ENCODE results near the gene ZCCHC24. TPM values are rescaled to one million over a fixed set of nuclear protein-coding genes. Genes with fewer than 3 reads are reported as not detected.
A peak's percentile ranks its signal among the peaks of the same experiment; 100 is the strongest.

ZCCHC24 gene
- total RNA-seq, 1 donor, result 4.0 TPM

- H3K9me3 ChIP-seq (ENCODE audit: low read depth, low read length), result no peaks in the 10 kb centered on the region
- peaks cover 25% of the 10 kb centered on the region for H3K4me1 ChIP-seq (ENCODE audit: insufficient read depth, low read length)
- H3K4me3 ChIP-seq (ENCODE audit: low read length), result no peak overlapping the region
- no peaks in the 10 kb centered on the region for H3K27me3 ChIP-seq (ENCODE audit: insufficient read depth, low read length)
These were observed 85.5 kb downstream of the ZCCHC24 start for GRCh38 chr10:79359816-79360498.

- no peaks in the 10 kb centered on the region for H3K27me3 ChIP-seq (ENCODE audit: insufficient read depth, low read length)
- peaks cover 36% of the 10 kb centered on the region for H3K4me1 ChIP-seq (ENCODE audit: insufficient read depth, low read length)
- H3K9me3 ChIP-seq (ENCODE audit: low read depth, low read length), result no peaks in the 10 kb centered on the region
- no peak overlapping the region for H3K4me3 ChIP-seq (ENCODE audit: low read length)
These were observed 86.6 kb downstream of the ZCCHC24 start for GRCh38 chr10:79358811-79359210.

DNA sequence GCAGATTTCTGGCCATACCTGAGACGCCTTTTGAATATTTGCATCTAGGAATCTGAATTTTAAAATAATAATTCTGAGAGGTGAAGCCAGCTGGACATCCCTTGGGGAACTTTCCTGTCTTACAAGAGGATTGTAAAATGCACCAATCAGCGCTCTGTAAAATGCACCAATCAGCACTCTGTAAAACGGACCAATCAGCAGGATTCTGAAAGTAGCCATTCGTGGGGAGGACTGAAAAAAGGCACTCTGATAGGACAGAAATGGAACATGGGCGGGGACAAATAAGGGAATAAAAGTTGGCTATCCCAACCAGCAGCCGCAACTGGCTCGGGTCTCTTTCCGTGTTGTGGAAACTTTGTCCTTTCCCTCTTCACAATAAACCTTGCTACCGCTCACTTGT, 88.2 kb downstream of the ZCCHC24 start:
- Histone ChIP-seq H3K4me3 (ENCODE audit: low read length) (no peak overlapping the region), H3K9me3 (ENCODE audit: low read depth, low read length) (no peaks in the 10 kb centered on the region), H3K4me1 (ENCODE audit: insufficient read depth, low read length) (peaks cover 53% of the 10 kb centered on the region), H3K27me3 (ENCODE audit: insufficient read depth, low read length) (no peaks in the 10 kb centered on the region)

DNA sequence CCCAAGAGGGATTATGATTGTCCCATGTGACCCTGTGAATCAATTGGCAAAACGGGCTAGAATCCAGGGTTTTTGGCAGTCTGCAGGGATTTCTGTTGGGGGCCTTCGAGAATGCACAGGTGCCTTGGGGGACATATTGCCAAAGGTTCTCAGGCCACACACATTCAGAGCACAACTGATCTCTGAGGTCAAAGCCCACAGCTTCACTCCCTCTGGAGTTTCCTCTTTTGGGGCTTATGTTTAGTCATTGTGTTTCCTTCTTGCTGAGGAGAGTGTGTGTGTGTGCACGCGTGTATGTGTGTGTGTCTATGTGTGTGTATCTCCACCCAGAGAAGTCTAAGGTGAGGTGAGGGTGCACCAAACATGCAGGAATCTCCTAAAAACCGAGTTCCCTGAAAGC, 89.3 kb downstream of the ZCCHC24 start:
- Histone ChIP-seq H3K27me3 (ENCODE audit: insufficient read depth, low read length) (no peaks in the 10 kb centered on the region), H3K4me1 (ENCODE audit: insufficient read depth, low read length) (peaks cover 62% of the 10 kb centered on the region), H3K9me3 (ENCODE audit: low read depth, low read length) (no peaks in the 10 kb centered on the region), H3K4me3 (ENCODE audit: low read length) (no peak overlapping the region)

- H3K4me1 ChIP-seq (ENCODE audit: insufficient read depth, low read length), result peaks cover 67% of the 10 kb centered on the region
These were observed 89.9 kb downstream of the ZCCHC24 start for GRCh38 chr10:79355420-79356017.

DNA sequence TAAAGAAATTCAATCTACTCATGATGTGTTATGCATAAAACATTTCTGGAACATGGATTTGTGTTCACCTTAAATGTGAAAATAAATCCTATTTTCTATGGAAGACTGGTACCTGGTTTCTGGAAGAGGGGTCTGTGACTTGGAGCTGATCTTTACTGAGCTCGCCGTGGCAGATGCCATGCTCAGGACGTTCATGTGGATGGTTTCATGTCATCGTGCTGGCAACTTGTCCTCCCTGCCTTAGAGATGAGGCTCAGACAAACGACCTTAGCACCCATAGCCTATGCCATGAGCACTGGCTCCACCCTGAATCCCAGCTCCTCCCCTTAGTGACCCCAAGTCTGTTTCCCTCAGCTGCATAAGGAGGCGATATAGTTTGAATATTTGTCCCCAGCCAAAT, 90.8 kb downstream of the ZCCHC24 start:
- Histone ChIP-seq H3K4me3 (ENCODE audit: low read length) (no peak overlapping the region), H3K27me3 (ENCODE audit: insufficient read depth, low read length) (no peaks in the 10 kb centered on the region), H3K4me1 (ENCODE audit: insufficient read depth, low read length) (peaks cover 69% of the 10 kb centered on the region), H3K9me3 (ENCODE audit: low read depth, low read length) (no peaks in the 10 kb centered on the region)

More at GRCh38 chr10:79355420-79356017, 89.9 kb downstream of the ZCCHC24 start:
- no peak overlapping the region for H3K4me3 ChIP-seq (ENCODE audit: low read length)
- no peaks in the 10 kb centered on the region for H3K27me3 ChIP-seq (ENCODE audit: insufficient read depth, low read length)
- H3K9me3 ChIP-seq (ENCODE audit: low read depth, low read length), result no peaks in the 10 kb centered on the region

- Histone ChIP-seq H3K4me3 (ENCODE audit: low read length) (no peak overlapping the region), H3K4me1 (ENCODE audit: insufficient read depth, low read length) (peaks cover 72% of the 10 kb centered on the region), H3K9me3 (ENCODE audit: low read depth, low read length) (no peaks in the 10 kb centered on the region), H3K27me3 (ENCODE audit: insufficient read depth, low read length) (no peaks in the 10 kb centered on the region)
These were observed 91.3 kb downstream of the ZCCHC24 start for GRCh38 chr10:79354141-79354540.

DNA sequence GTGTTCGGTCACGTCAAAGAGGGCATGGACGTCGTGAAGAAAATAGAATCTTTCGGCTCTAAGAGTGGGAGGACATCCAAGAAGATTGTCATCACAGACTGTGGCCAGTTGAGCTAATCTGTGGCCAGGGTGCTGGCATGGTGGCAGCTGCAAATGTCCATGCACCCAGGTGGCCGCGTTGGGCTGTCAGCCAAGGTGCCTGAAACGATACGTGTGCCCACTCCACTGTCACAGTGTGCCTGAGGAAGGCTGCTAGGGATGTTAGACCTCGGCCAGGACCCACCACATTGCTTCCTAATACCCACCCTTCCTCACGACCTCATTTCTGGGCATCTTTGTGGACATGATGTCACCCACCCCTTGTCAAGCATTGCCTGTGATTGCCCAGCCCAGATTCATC, 91.7 kb downstream of the ZCCHC24 start:
- H3K27me3 ChIP-seq (ENCODE audit: insufficient read depth, low read length), result no peaks in the 10 kb centered on the region
- no peak overlapping the region for H3K4me3 ChIP-seq (ENCODE audit: low read length)
- H3K4me1 ChIP-seq (ENCODE audit: insufficient read depth, low read length), result peaks cover 76% of the 10 kb centered on the region
- H3K9me3 ChIP-seq (ENCODE audit: low read depth, low read length), result no peaks in the 10 kb centered on the region

- Histone ChIP-seq H3K9me3 (ENCODE audit: low read depth, low read length) (no peaks in the 10 kb centered on the region), H3K4me1 (ENCODE audit: insufficient read depth, low read length) (peaks cover 84% of the 10 kb centered on the region), H3K27me3 (ENCODE audit: insufficient read depth, low read length) (no peaks in the 10 kb centered on the region), H3K4me3 (ENCODE audit: low read length) (no peak overlapping the region)
These were observed 92.4 kb downstream of the ZCCHC24 start for GRCh38 chr10:79353000-79353406.

DNA sequence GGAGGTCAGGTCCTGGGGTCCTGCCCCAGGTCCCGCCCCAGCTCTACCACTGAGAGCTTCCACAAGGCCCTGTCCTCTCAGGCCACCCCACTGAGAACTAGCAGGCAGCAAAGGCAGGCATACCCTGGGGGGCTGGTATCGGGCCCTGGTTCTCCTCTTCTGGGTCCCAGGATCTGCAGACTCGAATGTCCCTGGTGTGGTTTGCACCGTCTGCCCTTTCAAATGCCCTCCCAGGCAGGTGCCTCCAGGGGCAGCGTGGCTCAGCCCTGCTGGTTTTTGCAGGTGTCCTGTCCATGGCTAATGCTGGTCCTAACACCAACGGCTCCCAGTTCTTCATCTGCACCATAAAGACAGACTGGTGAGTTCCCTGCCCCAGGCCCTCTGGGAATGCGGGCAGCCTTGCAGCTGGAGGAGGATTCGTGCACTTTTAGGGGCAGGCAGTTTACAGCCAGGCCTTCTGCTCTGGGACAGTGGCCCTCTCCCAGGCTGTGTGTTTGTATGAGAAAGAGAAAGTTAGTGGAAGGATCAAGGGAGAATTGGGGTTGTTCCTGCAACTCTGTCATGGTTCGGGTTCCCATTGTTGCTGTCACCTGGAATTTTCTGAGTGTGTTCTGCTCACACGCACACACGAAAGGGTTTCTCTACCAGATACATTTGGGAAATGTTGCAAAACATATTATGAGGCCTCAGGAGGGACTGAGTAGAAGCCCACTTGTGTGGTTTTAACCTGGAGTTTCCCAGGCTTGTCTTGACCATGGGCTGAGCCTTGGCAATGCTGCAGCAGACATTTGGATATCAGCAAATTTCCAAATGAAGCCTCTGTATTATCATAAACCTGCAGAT, 93.2 kb downstream of the ZCCHC24 start:
- H3K4me3 ChIP-seq (ENCODE audit: low read length), result no peak overlapping the region
- H3K27me3 ChIP-seq (ENCODE audit: insufficient read depth, low read length), result no peaks in the 10 kb centered on the region
- peaks cover 88% of the 10 kb centered on the region for H3K4me1 ChIP-seq (ENCODE audit: insufficient read depth, low read length)
- H3K9me3 ChIP-seq (ENCODE audit: low read depth, low read length), result no peaks in the 10 kb centered on the region

DNA sequence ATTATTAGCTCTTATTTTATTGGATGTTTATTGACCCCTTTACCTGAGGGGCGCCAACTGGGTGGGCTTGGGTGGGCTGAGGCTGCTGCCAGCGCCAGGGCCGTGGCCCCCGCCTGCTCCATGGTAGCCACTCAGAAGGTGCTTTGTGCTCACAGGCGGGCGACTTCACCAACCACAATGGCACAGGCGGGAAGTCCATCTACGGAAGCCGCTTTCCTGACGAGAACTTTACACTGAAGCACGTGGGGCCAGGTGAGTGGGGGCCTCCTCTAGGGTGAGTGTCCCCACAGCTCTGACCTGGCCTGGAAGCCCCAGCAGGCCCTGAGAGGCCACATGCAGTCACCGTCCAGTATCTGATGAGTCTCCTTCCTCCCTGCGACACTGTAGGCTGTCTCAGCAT, 94.1 kb downstream of the ZCCHC24 start:
- Histone ChIP-seq H3K4me1 (ENCODE audit: insufficient read depth, low read length) (peaks cover 95% of the 10 kb centered on the region), H3K9me3 (ENCODE audit: low read depth, low read length) (no peaks in the 10 kb centered on the region), H3K4me3 (ENCODE audit: low read length) (no peak overlapping the region)

DNA sequence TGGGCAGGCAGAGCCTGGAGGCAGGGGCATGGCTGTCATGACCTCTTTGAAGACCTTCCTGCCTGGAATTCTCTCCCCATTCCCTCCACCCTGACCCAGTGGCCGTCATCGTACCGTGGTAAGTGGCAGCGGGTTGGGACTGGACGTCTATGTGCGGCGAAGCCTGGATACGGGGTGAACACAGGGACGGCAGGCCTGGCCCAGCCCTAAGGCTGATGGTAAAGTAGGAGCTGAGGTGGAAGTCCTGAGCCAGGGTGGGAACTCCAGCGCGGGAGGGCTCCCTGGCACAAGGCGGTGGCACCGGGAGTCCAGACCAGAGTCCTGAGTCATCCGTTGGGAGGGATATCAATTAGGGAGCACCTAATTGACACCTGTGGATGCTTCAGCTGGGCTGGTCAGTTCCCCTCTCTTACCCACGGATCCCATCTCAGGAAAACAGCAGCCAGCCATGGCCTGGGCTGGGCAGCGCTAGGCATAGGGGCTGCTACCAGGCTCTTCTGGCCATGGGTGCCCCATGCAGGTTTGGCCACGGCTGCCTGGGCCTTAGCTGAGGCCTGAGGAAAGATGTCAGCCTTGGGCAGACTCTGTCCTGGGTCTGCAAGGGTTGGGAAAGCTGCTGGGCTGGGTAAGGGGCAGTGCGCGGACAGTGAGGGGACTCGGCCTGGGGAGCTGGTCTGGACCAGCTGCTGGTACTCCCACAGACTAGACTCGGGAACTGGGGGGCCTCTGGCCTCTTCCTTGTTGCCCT, 94.8 kb downstream of the ZCCHC24 start:
- no peaks in the 10 kb centered on the region for H3K27me3 ChIP-seq (ENCODE audit: insufficient read depth, low read length)
- no peak overlapping the region for H3K4me3 ChIP-seq (ENCODE audit: low read length)
- H3K4me1 ChIP-seq (ENCODE audit: insufficient read depth, low read length), result peaks cover 95% of the 10 kb centered on the region
- no peaks in the 10 kb centered on the region for H3K9me3 ChIP-seq (ENCODE audit: low read depth, low read length)

More for the DNA sequence above, 94.1 kb downstream of the ZCCHC24 start:
- H3K27me3 ChIP-seq (ENCODE audit: insufficient read depth, low read length), result no peaks in the 10 kb centered on the region

DNA sequence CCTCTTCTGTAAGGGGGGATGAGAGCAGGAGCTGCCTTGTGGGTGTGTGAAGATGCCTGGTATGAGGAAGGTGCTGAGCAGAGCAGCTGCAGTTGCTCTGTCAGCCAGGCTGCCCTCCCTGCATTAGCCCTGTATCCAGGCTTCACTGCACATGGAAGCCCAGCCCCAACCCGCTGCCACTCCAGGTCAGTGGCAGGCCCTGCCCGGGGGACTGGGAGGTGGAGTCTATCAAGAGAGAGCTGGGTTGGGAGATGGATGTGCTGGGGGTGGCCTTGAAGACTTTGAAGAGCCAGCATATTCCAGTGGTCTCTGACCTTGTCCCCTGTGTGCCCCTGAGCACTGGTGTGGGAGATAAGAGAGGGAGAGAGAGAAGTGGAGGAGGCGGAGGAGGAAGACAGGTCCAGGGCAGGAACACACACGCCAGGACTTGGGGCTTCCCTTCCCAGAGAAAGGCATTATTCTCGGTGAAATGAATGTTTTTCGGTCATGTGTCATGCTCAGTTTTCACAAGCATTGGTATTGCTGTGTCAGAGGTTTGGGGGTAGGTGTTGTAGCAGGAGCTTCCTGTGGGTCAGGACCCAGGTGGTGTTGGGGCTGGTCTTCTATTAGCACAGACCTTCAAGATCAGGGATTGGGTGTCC, 95.5 kb downstream of the ZCCHC24 start:
- H3K4me1 ChIP-seq (ENCODE audit: insufficient read depth, low read length), result peaks cover 95% of the 10 kb centered on the region
- H3K9me3 ChIP-seq (ENCODE audit: low read depth, low read length), result no peaks in the 10 kb centered on the region
- no peaks in the 10 kb centered on the region for H3K27me3 ChIP-seq (ENCODE audit: insufficient read depth, low read length)
- H3K4me3 ChIP-seq (ENCODE audit: low read length), result no peak overlapping the region

- H3K4me1 ChIP-seq (ENCODE audit: insufficient read depth, low read length), result peaks cover 92% of the 10 kb centered on the region
These were observed 96.3 kb downstream of the ZCCHC24 start for GRCh38 chr10:79349072-79349491.

More at GRCh38 chr10:79349072-79349491, 96.3 kb downstream of the ZCCHC24 start:
- no peaks in the 10 kb centered on the region for H3K27me3 ChIP-seq (ENCODE audit: insufficient read depth, low read length)
- peak overlapping the region; percentile 79 for H3K4me3 ChIP-seq (ENCODE audit: low read length)
- H3K9me3 ChIP-seq (ENCODE audit: low read depth, low read length), result no peaks in the 10 kb centered on the region
